WTC11 (cell line): Measurements from ENCODE around the gene IRF2BP2.

Experiments
- NFATC4 ChIP-seq: fragments of 250-450 bp; sonication (Bioruptor Pico); IDR thresholded peaks from 2 replicates; pipeline ENCODE4 v1.9.0; 2021; ENCODE audit warnings: mild to moderate bottlenecking
- TCF7 ChIP-seq: sonication (generic); formaldehyde crosslinking; IDR thresholded peaks from 2 replicates; pipeline ENCODE4 v1.8.0; 2022; ENCODE audit warnings: mild to moderate bottlenecking, low read depth, missing genetic modification reagents, moderate library complexity
- ZNF396 ChIP-seq: fragments of 250-450 bp; sonication (Bioruptor Pico); IDR thresholded peaks from 2 replicates; pipeline ENCODE4 v1.8.0; 2021; ENCODE audit warnings: mild to moderate bottlenecking, moderate library complexity, borderline replicate concordance
- TF ChIP-seq, protein P1 (sequence below): sonication (generic); formaldehyde crosslinking; IDR thresholded peaks from 2 replicates; pipeline ENCODE4 v1.8.1; 2023; ENCODE audit warnings: mild to moderate bottlenecking, missing genetic modification reagents
- TF ChIP-seq, protein P2 (sequence below): sonication (generic); formaldehyde crosslinking; IDR thresholded peaks from 2 replicates; pipeline ENCODE4 v1.8.0; 2023; ENCODE audit warnings: missing genetic modification reagents, mild to moderate bottlenecking, borderline replicate concordance
- TF ChIP-seq, protein P3 (sequence below): fragments of 200-600 bp; IDR thresholded peaks from 2 replicates; pipeline ENCODE4 v1.8.0; 2022; ENCODE audit warnings: antibody characterized with exemption
- TF ChIP-seq, protein P4 (sequence below): fragments of 250-450 bp; sonication (Bioruptor Pico); IDR thresholded peaks from 2 replicates; pipeline ENCODE4 v1.9.0; 2021; ENCODE audit warnings: mild to moderate bottlenecking, borderline replicate concordance
- TF ChIP-seq, protein P5 (sequence below): sonication (generic); formaldehyde crosslinking; IDR thresholded peaks from 2 replicates; pipeline ENCODE4 v1.8.1; 2022; ENCODE audit warnings: missing genetic modification reagents, borderline replicate concordance

DNA sequence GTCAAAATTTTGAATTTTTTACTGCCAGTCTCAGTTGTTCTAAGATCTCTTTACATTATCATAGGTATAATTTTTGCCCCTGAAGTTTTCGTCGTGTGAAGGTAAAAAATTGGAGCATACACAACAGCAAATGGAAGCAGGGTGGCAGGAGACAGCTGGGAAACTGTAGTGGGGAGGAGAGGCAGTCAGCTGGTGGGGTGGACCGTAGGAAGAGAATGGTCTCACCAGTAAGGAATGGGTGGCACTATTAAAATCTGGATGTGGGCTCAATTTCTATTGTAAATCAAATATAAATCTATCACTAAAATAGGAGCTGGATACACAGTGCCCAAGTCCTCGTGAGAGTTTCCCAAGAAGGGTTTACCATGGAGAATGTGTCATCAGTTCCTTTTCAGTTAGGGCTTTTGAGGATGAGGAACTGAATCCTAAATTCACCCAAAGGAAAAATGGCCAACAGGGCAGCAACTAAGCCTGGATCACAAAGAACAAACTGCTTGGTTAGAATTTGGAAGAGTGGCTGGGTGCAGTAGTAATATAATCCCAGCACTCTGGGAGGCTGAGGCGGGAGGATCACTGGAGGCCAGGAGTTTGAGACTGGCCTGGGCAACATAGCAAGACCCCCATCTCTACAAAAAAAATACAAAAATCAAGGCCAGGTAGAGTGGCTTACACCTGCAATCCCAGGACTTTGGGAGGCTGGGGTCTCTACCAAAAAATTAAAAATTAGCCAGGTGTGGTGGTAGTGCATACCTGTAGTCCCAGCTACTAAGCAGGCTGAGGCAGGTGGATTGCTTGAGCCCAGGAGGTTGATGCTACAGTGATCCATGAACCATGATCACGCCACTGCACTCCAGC is 10.5 kb upstream of the IRF2BP2 start:
- TF ChIP-seq, protein P1, sequence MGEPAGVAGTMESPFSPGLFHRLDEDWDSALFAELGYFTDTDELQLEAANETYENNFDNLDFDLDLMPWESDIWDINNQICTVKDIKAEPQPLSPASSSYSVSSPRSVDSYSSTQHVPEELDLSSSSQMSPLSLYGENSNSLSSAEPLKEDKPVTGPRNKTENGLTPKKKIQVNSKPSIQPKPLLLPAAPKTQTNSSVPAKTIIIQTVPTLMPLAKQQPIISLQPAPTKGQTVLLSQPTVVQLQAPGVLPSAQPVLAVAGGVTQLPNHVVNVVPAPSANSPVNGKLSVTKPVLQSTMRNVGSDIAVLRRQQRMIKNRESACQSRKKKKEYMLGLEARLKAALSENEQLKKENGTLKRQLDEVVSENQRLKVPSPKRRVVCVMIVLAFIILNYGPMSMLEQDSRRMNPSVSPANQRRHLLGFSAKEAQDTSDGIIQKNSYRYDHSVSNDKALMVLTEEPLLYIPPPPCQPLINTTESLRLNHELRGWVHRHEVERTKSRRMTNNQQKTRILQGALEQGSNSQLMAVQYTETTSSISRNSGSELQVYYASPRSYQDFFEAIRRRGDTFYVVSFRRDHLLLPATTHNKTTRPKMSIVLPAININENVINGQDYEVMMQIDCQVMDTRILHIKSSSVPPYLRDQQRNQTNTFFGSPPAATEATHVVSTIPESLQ (CRISPR knock-in tag): no peak
- TF ChIP-seq, protein P2, sequence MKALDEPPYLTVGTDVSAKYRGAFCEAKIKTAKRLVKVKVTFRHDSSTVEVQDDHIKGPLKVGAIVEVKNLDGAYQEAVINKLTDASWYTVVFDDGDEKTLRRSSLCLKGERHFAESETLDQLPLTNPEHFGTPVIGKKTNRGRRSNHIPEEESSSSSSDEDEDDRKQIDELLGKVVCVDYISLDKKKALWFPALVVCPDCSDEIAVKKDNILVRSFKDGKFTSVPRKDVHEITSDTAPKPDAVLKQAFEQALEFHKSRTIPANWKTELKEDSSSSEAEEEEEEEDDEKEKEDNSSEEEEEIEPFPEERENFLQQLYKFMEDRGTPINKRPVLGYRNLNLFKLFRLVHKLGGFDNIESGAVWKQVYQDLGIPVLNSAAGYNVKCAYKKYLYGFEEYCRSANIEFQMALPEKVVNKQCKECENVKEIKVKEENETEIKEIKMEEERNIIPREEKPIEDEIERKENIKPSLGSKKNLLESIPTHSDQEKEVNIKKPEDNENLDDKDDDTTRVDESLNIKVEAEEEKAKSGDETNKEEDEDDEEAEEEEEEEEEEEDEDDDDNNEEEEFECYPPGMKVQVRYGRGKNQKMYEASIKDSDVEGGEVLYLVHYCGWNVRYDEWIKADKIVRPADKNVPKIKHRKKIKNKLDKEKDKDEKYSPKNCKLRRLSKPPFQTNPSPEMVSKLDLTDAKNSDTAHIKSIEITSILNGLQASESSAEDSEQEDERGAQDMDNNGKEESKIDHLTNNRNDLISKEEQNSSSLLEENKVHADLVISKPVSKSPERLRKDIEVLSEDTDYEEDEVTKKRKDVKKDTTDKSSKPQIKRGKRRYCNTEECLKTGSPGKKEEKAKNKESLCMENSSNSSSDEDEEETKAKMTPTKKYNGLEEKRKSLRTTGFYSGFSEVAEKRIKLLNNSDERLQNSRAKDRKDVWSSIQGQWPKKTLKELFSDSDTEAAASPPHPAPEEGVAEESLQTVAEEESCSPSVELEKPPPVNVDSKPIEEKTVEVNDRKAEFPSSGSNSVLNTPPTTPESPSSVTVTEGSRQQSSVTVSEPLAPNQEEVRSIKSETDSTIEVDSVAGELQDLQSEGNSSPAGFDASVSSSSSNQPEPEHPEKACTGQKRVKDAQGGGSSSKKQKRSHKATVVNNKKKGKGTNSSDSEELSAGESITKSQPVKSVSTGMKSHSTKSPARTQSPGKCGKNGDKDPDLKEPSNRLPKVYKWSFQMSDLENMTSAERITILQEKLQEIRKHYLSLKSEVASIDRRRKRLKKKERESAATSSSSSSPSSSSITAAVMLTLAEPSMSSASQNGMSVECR (CRISPR knock-in tag): no peak
- TF ChIP-seq, protein P3, sequence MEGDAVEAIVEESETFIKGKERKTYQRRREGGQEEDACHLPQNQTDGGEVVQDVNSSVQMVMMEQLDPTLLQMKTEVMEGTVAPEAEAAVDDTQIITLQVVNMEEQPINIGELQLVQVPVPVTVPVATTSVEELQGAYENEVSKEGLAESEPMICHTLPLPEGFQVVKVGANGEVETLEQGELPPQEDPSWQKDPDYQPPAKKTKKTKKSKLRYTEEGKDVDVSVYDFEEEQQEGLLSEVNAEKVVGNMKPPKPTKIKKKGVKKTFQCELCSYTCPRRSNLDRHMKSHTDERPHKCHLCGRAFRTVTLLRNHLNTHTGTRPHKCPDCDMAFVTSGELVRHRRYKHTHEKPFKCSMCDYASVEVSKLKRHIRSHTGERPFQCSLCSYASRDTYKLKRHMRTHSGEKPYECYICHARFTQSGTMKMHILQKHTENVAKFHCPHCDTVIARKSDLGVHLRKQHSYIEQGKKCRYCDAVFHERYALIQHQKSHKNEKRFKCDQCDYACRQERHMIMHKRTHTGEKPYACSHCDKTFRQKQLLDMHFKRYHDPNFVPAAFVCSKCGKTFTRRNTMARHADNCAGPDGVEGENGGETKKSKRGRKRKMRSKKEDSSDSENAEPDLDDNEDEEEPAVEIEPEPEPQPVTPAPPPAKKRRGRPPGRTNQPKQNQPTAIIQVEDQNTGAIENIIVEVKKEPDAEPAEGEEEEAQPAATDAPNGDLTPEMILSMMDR: no peak
- TF ChIP-seq TCF7 (CRISPR knock-in tag) (no peak), NFATC4 (CRISPR knock-in tag) (no peak), ZNF396 (CRISPR knock-in tag) (no peak)
- TF ChIP-seq, protein P4, sequence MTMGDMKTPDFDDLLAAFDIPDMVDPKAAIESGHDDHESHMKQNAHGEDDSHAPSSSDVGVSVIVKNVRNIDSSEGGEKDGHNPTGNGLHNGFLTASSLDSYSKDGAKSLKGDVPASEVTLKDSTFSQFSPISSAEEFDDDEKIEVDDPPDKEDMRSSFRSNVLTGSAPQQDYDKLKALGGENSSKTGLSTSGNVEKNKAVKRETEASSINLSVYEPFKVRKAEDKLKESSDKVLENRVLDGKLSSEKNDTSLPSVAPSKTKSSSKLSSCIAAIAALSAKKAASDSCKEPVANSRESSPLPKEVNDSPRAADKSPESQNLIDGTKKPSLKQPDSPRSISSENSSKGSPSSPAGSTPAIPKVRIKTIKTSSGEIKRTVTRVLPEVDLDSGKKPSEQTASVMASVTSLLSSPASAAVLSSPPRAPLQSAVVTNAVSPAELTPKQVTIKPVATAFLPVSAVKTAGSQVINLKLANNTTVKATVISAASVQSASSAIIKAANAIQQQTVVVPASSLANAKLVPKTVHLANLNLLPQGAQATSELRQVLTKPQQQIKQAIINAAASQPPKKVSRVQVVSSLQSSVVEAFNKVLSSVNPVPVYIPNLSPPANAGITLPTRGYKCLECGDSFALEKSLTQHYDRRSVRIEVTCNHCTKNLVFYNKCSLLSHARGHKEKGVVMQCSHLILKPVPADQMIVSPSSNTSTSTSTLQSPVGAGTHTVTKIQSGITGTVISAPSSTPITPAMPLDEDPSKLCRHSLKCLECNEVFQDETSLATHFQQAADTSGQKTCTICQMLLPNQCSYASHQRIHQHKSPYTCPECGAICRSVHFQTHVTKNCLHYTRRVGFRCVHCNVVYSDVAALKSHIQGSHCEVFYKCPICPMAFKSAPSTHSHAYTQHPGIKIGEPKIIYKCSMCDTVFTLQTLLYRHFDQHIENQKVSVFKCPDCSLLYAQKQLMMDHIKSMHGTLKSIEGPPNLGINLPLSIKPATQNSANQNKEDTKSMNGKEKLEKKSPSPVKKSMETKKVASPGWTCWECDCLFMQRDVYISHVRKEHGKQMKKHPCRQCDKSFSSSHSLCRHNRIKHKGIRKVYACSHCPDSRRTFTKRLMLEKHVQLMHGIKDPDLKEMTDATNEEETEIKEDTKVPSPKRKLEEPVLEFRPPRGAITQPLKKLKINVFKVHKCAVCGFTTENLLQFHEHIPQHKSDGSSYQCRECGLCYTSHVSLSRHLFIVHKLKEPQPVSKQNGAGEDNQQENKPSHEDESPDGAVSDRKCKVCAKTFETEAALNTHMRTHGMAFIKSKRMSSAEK (CRISPR knock-in tag): no peak
- TF ChIP-seq, protein P5, sequence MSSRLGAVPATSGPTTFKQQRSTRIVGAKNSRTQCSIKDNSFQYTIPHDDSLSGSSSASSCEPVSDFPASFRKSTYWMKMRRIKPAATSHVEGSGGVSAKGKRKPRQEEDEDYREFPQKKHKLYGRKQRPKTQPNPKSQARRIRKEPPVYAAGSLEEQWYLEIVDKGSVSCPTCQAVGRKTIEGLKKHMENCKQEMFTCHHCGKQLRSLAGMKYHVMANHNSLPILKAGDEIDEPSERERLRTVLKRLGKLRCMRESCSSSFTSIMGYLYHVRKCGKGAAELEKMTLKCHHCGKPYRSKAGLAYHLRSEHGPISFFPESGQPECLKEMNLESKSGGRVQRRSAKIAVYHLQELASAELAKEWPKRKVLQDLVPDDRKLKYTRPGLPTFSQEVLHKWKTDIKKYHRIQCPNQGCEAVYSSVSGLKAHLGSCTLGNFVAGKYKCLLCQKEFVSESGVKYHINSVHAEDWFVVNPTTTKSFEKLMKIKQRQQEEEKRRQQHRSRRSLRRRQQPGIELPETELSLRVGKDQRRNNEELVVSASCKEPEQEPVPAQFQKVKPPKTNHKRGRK (CRISPR knock-in tag): no peak
